Glutamatergic neuron (in vitro differentiated cells): Measurements from ENCODE around the gene HMGN2. TPM values are rescaled to one million over a fixed set of nuclear protein-coding genes. Genes with fewer than 3 reads are reported as not detected.

Experiments
- DNase-seq: peaks from one replicate; pipeline ENCODE4 v3.0.0; 2022
- H3K27ac Mint-ChIP-seq: one replicate; pipeline ENCODE4 v1.8.0; 2020; ENCODE audit warnings: mild to moderate bottlenecking, mixed read lengths, inconsistent platforms; ENCODE audit not compliant: unreplicated experiment
- H3K27me3 Mint-ChIP-seq: one replicate; pipeline ENCODE4 v1.8.0; 2020; ENCODE audit warnings: mild to moderate bottlenecking, moderate library complexity, mixed read lengths, inconsistent platforms; ENCODE audit not compliant: unreplicated experiment
- H3K36me3 Mint-ChIP-seq: one replicate; pipeline ENCODE4 v1.8.0; 2020; ENCODE audit warnings: mild to moderate bottlenecking, mixed read lengths, inconsistent platforms; ENCODE audit not compliant: unreplicated experiment
- H3K4me1 Mint-ChIP-seq: one replicate; pipeline ENCODE4 v1.8.0; 2020; ENCODE audit warnings: mild to moderate bottlenecking, low read depth, mixed read lengths, inconsistent platforms; ENCODE audit not compliant: unreplicated experiment
- H3K4me3 Mint-ChIP-seq: one replicate; pipeline ENCODE4 v1.8.0; 2020; ENCODE audit warnings: mild to moderate bottlenecking, mixed read lengths, inconsistent platforms; ENCODE audit not compliant: unreplicated experiment
- H3K9me3 Mint-ChIP-seq: one replicate; pipeline ENCODE4 v1.8.0; 2020; ENCODE audit warnings: mild to moderate bottlenecking, moderate library complexity, mixed read lengths, inconsistent platforms; ENCODE audit not compliant: unreplicated experiment
- CTCF ChIP-seq: fragments of 200-600 bp; sonication (generic); IDR thresholded peaks from one replicate; pipeline ENCODE4 v1.5.0; 2021; ENCODE audit not compliant: partially characterized antibody, unreplicated experiment
- total RNA-seq: library from RNA; stranded (reverse); fragmentation: NEBNext Ultra II Directional; extraction: Animal tissue kit (Norgen Biotek cat#: 25700); gene quantifications from one replicate; pipeline ENCODE4 v1.2.1, GENCODE V29; 2021; ENCODE audit not compliant: unreplicated experiment

The HMGN2 gene
- total RNA-seq, 1 donor from 2014 or later = 187 TPM

- TF ChIP-seq CTCF = no peak
- H3K36me3 Mint-ChIP-seq = no peaks in the 10 kb centered on the region
- DNase-seq = no peak
- H3K9me3 Mint-ChIP-seq = peaks cover 3% of the 10 kb centered on the region
- H3K27me3 Mint-ChIP-seq = peaks cover 6% of the 10 kb centered on the region
- H3K4me1 Mint-ChIP-seq = peaks cover 6% of the 10 kb centered on the region
- no peak overlapping the region for H3K27ac Mint-ChIP-seq
- H3K4me3 Mint-ChIP-seq = no peak overlapping the region
Observed at GRCh38 chr1:26434161-26434752, 38.0 kb upstream of the HMGN2 start.

DNA sequence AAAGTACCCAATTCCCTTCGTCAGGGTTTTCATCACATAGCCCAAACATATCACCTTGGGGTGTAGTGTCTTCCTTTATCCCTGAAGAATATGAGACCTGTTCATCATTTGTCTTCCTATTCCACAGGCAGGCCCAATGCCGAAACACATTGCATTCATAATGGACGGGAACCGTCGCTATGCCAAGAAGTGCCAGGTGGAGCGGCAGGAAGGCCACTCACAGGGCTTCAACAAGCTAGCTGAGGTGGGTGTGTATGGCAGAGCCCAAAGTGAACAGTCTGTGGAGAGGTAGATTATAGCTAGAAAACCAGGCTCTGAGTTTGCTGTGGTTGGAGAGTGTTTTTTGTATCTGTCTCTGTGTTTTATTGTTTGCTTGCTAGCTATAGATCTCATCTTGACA is 34.2 kb upstream of the HMGN2 start:
- H3K9me3 Mint-ChIP-seq = no peaks in the 10 kb centered on the region
- peaks cover 2% of the 10 kb centered on the region for H3K4me1 Mint-ChIP-seq

DNA sequence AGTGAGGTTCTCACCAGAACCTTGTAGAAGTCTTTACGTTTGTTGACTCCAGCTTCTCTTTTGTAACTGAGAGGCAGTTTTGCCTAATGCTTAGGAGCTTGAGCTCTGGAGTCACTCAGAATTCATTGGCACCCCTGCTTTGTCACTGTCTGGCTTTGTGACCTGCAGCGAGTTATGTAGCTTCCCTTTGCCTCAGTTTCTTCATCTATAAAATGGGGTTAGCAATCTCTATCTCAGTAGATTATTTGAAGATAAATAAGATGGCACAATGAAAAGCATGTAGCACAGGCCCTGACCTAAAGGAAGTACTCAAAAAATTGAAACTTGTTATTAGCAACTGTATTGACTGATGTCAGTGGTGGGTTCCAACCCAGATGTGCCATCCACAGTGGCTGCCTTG is 32.0 kb upstream of the HMGN2 start:
- TF ChIP-seq CTCF = no peak
- no peak for DNase-seq
- H3K4me1 Mint-ChIP-seq = no peaks in the 10 kb centered on the region
- no peak overlapping the region for H3K27ac Mint-ChIP-seq
- no peaks in the 10 kb centered on the region for H3K27me3 Mint-ChIP-seq
- no peaks in the 10 kb centered on the region for H3K36me3 Mint-ChIP-seq
- H3K9me3 Mint-ChIP-seq = no peaks in the 10 kb centered on the region
- no peak overlapping the region for H3K4me3 Mint-ChIP-seq

More for the DNA sequence above, 34.2 kb upstream of the HMGN2 start:
- H3K36me3 Mint-ChIP-seq = no peaks in the 10 kb centered on the region
- H3K4me3 Mint-ChIP-seq = no peak overlapping the region
- no peak for DNase-seq
- no peak overlapping the region for H3K27ac Mint-ChIP-seq
- no peak for TF ChIP-seq CTCF
- H3K27me3 Mint-ChIP-seq = no peaks in the 10 kb centered on the region

DNA sequence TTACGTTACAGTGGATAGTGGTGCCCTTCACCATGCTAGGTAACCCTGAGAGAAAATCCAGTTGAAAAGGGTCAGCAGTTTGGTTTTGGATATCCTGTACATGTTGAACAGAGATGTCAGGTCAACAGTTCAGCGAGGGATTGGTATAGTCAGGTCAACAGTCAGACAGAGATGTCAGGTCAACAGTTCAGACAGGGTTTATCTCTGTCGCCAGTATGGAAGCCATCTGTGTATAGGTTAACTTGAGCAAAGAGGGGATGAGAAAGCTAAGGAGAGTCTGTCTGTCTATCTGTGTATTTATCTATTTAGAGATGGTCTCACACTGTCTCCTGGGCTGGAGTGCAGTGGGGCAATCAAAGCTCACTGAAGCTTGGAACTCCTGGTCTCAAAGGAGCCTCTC is 22.4 kb upstream of the HMGN2 start:
- H3K36me3 Mint-ChIP-seq = no peaks in the 10 kb centered on the region
- DNase-seq = no peak
- H3K27me3 Mint-ChIP-seq = no peaks in the 10 kb centered on the region
- H3K4me1 Mint-ChIP-seq = no peaks in the 10 kb centered on the region
- no peak overlapping the region for H3K27ac Mint-ChIP-seq
- H3K9me3 Mint-ChIP-seq = no peaks in the 10 kb centered on the region
- no peak for TF ChIP-seq CTCF
- no peak overlapping the region for H3K4me3 Mint-ChIP-seq

DNA sequence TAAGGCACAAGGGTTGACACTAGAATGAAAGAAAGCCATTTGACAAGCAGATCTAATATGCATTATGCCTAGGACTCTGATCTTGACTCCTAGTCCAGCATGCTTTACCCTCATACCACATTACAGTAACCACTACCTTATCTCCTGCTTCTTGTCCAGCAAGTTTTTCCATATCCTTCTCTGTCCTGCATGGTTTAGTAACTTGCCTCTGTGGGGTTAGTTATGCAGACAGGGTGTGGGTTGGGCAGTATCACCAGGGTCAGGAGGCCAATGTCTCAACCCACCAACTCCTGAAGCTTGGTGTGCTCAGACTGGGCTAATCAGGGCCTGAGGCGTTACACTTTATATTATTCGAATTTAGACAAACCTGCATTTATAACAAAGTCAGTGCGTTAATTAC is 21.3 kb upstream of the HMGN2 start:
- H3K4me3 Mint-ChIP-seq = no peak overlapping the region
- H3K4me1 Mint-ChIP-seq = no peaks in the 10 kb centered on the region
- no peaks in the 10 kb centered on the region for H3K27me3 Mint-ChIP-seq
- no peaks in the 10 kb centered on the region for H3K9me3 Mint-ChIP-seq
- no peaks in the 10 kb centered on the region for H3K36me3 Mint-ChIP-seq
- TF ChIP-seq CTCF = no peak
- DNase-seq = no peak
- no peak overlapping the region for H3K27ac Mint-ChIP-seq
